Epithelial cell of esophagus (primary cell): ENCODE data around the gene ARHGEF19.
A peak's percentile ranks its signal among the peaks of the same experiment; 100 is the strongest.

Source experiments
- DNase-seq: peaks from one replicate; pipeline ENCODE4 v3.0.0; 2010; ENCODE audit warnings: low read depth
- H3K4me3 ChIP-seq: 2 replicates; pipeline ENCODE4 v1.5.1; 2011; ENCODE audit warnings: mild to moderate bottlenecking, low read length, control low read depth
- TF ChIP-seq, protein P1 (sequence below): IDR thresholded peaks from 2 replicates; pipeline ENCODE4 v1.5.1; 2011; ENCODE audit warnings: low read depth, mild to moderate bottlenecking, low read length, control low read depth, inconsistent platforms; ENCODE audit not compliant: insufficient read depth; ENCODE audit errors: missing control alignments

ARHGEF19 gene

DNA sequence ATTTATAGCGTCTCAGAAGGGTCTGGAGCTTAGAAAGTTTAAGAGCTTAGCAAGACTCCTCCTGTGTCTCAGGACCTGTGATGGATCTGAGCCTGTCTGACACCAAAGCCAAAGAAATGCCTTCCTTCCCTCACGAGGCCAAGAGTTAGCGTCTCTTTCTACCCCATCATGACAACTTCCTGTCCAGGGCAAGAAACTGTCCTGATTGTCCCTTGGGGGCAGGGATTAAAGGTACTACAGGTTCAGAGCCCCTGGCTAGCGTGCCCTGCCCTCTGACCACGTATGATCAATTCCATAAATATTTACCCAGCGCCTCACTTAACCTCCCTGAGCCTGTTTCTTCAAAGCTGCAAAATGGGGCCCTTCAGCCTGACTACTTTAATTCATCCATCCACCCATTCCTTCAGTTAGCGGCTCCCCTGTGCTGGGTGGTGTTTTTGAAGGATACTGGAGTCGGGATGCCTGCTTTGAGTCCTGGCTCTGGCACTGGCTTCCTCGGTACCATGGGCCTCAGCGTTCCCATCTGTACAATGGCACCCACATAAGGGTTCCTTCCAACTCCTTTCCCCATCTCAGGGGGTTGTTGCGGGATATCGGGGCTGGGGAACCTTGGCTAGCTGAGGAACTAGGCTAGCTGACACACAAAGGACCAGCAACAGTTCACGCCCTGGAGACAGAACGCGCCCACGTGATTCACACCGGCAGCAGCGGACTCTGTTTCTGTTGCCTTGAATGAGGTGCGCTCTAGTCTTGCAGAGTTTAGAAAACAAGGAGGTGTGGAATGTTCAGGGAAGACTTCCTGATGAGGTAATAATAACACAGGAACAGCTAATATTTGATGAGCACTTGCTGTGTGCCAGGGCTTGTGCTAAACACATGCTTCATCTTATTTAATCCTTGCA lies 33.6 kb downstream of the ARHGEF19 start:
- peak; percentile 96 for DNase-seq
- TF ChIP-seq, protein P1, sequence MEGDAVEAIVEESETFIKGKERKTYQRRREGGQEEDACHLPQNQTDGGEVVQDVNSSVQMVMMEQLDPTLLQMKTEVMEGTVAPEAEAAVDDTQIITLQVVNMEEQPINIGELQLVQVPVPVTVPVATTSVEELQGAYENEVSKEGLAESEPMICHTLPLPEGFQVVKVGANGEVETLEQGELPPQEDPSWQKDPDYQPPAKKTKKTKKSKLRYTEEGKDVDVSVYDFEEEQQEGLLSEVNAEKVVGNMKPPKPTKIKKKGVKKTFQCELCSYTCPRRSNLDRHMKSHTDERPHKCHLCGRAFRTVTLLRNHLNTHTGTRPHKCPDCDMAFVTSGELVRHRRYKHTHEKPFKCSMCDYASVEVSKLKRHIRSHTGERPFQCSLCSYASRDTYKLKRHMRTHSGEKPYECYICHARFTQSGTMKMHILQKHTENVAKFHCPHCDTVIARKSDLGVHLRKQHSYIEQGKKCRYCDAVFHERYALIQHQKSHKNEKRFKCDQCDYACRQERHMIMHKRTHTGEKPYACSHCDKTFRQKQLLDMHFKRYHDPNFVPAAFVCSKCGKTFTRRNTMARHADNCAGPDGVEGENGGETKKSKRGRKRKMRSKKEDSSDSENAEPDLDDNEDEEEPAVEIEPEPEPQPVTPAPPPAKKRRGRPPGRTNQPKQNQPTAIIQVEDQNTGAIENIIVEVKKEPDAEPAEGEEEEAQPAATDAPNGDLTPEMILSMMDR: no peak
- no peak overlapping the region for H3K4me3 ChIP-seq

DNA sequence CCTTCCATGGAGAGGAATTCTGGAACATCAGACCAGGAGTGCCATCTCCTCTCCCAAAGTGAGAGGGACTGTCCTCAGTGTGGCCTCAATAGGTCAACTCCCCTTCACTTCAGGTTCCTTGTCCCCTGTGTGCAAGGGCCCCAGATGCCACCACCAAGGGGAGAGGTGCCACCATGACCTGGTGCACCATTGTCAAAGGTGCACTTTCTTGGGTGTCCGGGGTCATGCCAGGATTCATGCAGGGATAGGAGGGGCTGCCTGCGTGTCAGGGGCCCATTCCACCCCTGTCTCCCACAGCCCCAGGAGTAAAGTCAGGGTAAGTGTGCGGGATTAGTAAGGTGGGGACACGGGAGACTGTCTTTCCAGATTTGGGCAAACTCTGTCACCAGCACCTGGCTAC lies 35.1 kb downstream of the ARHGEF19 start:
- TF ChIP-seq, protein P1: no peak
- no peak for DNase-seq
- H3K4me3 ChIP-seq: no peak overlapping the region

GRCh38 chr1:16176653-16177052 lies 35.8 kb downstream of the ARHGEF19 start:
- H3K4me3 ChIP-seq: no peak overlapping the region
- TF ChIP-seq, protein P1: no peak
- DNase-seq: no peak

DNA sequence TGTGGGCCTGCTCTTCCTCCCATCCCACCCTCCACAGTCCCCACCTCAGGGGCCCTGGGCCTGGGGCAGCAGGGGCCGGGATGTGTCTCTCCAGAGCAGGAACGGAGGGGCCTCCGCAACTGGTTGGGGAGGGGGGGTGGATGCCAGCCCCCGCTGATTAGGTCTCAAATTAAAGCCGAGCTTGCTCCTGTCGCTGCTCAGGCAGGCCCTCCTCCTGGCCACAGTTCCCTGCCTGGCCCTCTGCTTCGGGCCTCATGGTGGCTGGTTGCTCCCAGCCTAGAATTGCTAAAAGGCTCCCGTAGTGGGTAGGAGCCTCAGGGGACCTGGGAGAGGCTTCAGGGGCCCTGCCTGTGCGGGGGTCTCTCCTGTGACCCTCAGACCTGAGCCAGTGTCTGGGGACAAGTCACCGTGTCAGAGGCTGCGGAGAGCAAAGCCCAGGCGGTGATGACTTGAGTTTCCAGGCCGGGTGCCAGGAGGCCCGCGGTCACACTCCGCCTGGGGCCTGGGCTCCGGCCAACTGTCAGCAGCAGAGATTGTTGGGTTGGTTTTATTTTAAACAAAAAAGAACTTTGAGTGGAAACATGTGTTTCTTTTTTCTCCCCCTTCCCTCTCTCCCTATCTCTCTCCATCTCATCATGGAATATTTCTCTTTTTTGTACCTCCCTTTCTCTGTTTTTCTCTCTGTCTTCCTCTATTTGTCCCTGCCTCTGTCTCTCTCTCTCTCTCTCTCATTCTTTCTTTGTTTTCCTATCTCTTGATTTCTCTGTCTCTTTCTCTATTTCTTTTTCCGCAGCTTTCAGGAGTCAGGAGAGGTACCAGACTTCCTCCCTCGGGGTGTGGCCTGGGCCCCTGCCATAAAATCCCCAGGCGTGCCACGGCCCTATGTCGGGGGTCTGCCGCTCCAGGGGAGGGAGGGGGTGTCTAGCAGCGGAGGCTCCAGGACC lies 36.6 kb downstream of the ARHGEF19 start:
- H3K4me3 ChIP-seq: no peak overlapping the region
- TF ChIP-seq, protein P1: no peak
- peak; percentile 69 for DNase-seq

DNA sequence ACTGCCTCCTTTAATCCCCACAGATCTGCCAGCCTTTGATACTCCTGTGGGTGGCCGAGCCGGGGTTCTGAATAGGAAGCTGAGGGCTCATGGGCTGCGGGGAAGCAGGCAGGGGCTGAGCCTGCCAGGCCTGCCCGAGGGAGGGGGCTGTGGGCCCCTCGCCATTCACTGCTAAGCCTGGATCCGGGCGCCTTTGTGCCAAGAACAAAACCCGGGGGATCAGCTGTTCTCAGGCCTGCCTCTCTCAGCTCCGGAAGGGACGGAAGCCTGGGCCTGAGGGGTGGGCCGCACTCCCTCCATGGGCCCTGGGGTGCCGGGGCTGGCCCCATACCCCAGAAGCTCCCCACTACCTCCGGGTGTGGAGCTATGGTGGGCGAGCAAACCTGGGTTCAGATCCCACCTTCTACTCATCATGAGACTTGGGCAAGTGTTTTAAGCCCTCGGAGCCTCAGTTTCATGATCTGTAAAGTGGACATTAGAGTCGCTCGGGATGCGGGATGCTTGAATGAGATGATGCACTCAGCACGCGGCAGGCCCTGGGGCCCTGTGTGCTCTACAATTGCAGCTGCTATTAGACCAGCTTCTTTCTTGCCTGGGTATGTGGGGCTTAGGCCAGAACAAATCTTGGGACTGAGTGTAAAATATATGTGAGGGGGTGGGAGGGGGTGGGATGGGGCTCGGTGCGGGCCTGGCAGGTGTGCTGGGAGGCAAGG lies 37.4 kb downstream of the ARHGEF19 start:
- DNase-seq: no peak
- TF ChIP-seq, protein P1: no peak
- no peak overlapping the region for H3K4me3 ChIP-seq

GRCh38 chr1:16174261-16174868 lies 38.1 kb downstream of the ARHGEF19 start:
- no peak for DNase-seq
- TF ChIP-seq, protein P1: no peak

More at GRCh38 chr1:16174261-16174868, 38.1 kb downstream of the ARHGEF19 start:
- no peak overlapping the region for H3K4me3 ChIP-seq
